A549 treated with AZD9567 at 1 μM for 4 hours (cell line): ENCODE measurements around the gene TFPI2. TPM values are rescaled to one million over a fixed set of nuclear protein-coding genes. Genes with fewer than 3 reads are reported as not detected.

Experiments used
- total RNA-seq: library from RNA; stranded (reverse); fragments of 200-300 nt; extraction: Qiagen RNA extraction; gene quantifications from 5 replicates; pipeline ENCODE4 v1.2.3, GENCODE V29; 2022; ENCODE audit not compliant: insufficient read depth

The TFPI2 gene, protein sequence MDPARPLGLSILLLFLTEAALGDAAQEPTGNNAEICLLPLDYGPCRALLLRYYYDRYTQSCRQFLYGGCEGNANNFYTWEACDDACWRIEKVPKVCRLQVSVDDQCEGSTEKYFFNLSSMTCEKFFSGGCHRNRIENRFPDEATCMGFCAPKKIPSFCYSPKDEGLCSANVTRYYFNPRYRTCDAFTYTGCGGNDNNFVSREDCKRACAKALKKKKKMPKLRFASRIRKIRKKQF
- total RNA-seq: 201 to 245 TPM (median 232 TPM) in 5 replicates

DNA sequence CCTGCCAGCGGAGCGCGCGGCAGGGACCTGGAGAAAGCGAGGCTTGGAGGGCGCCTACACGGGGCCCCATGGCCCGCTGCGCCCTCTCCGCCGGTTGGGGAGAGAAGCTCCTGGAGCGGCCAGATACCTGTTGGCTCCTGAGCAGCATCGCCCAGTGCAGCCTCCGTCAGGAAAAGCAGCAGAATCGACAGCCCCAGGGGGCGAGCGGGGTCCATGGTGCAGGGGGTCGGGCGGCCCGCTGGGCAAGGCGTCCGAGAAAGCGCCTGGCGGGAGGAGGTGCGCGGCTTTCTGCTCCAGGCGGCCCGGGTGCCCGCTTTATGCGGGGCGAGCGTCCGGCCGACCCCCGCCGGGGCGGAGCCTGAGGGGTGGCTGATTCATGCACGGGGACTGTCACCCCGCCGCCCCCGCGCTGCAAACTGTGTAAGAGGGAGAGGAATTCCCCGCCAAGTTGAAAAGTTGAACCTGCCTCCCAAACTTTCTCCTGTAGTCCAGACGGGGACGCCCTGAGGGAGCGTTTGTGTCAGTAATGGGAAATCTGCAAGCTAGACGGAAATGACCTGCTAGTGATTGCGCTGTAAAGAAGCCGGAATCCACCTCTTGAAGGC, at the start of gene TFPI2:
Gene TFPI2 (minus strand): TSS at position 290 of the 605 bp plus-strand sequence. CDS start 75 bp downstream, at position 215.

GRCh38 chr7:93921607-93922566, 31.3 kb upstream of the TFPI2 start, which contains the start of gene GNG11:
GNG11 (plus strand) TSS chr7:93921735; CDS start chr7:93922138, 403 bp downstream.

DNA sequence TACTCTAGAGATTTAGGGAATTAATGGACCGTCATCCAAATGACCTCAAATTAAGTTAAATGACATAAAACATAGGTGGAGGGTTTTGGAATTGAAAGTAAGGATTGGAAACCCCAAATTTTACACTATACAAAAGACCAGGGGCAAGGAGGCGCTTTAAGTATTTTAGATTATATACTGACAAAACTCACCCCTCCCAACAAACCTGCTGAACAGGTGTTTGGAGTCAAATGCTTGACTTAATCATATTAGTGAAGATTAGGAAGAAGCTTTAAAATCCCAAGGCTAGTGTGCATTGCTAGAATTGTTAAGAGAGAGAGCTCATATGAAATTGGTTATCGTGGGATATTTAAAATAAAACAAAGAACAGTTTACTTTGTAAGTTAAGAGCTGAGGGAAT, 15.7 kb upstream of the TFPI2 start, which contains the start of gene GNGT1:
Gene GNGT1 (plus strand): TSS at position 301 of the 400 bp plus-strand sequence. CDS start 180 bp downstream, outside the sequence.

Other genes with a start within 250 kb of the TFPI2 start
- not detected in 5 replicates for gene GNGT1, start 15.8 kb upstream of the TFPI2 start, total RNA-seq
- 28.8 to 34.9 TPM (median 32.4 TPM) in 5 replicates for gene GNG11, start 31.0 kb upstream of the TFPI2 start, total RNA-seq
- gene BET1, start 113.6 kb upstream of the TFPI2 start, total RNA-seq: 20.4 to 30.9 TPM (median 25.4 TPM) in 5 replicates